Tibial nerve (tissue), 4 donors: ENCODE measurements around the gene SCARF1. TPM values are rescaled to one million over a fixed set of nuclear protein-coding genes. Genes with fewer than 3 reads are reported as not detected.

Experiments used
- DNase-seq, 2 donors: peaks; one replicate each; pipeline ENCODE4 v3.0.0-alpha.2; 2019; ENCODE audit warnings: low spot score in 2 of 2
- H3K27ac ChIP-seq, 4 donors: fragments of 200-600 bp; sonication (generic) in 3 of 4; one replicate each; pipeline ENCODE4 v1.5.1; 2017 to 2019; ENCODE audit warnings: mild to moderate bottlenecking in 1 of 4
- H3K27me3 ChIP-seq, 2 donors: fragments of 200-600 bp; sonication (generic) in 1 of 2; one replicate each; pipeline versions ENCODE4 v1.5.1 to v1.6.0; 2017 to 2019
- H3K36me3 ChIP-seq, 3 donors: fragments of 200-600 bp; sonication (generic); one replicate each; pipeline ENCODE4 v1.5.1; 2018 to 2019
- H3K4me1 ChIP-seq, 4 donors: fragments of 200-600 bp; sonication (generic) in 3 of 4; one replicate each; pipeline ENCODE4 v1.5.1; 2017 to 2019
- H3K4me3 ChIP-seq, 4 donors: fragments of 200-600 bp; sonication (generic) in 3 of 4; one replicate each; pipeline ENCODE4 v1.5.1; 2017 to 2019; ENCODE audit warnings: mild to moderate bottlenecking in 1 of 4, moderate library complexity in 1 of 4
- H3K9me3 ChIP-seq, 4 donors: fragments of 200-600 bp; sonication (generic) in 3 of 4; one replicate each; pipeline ENCODE4 v1.5.1; 2017 to 2019
- EP300 ChIP-seq, 2 donors: sonication (generic); formaldehyde crosslinking; IDR thresholded peaks; one replicate each; pipeline ENCODE4 v1.6.1; 2017; ENCODE audit warnings: antibody characterized with exemption in 2 of 2, mild to moderate bottlenecking in 1 of 2
- POLR2A ChIP-seq, 2 donors: fragments of 450-650 bp; IDR thresholded peaks; one replicate each; pipeline ENCODE4 v1.6.1; 2017; ENCODE audit warnings: antibody characterized with exemption in 2 of 2, mild to moderate bottlenecking in 2 of 2, moderate library complexity in 2 of 2
- WGBS, 2 donors: methylation state at CpG; one replicate each; pipeline ENCODE4 v1.1.5; 2018; 5-methylcytosine and 5-hydroxymethylcytosine counted together
- total RNA-seq, 4 donors: library from RNA; depleted of rRNA; stranded (reverse); fragments of >200 nt; gene quantifications; one replicate each; pipeline ENCODE4 v1.1.0, GENCODE V29; 2016
- TF ChIP-seq, protein P1 (sequence below), 5 experiments: fragments of 200-600 bp in 3 of 5; fragments of 450-650 bp in 2 of 5; sonication (generic) in 3 of 5; IDR thresholded peaks; one replicate each; pipeline ENCODE4 v1.5.1; 2016 to 2019; ENCODE audit warnings: antibody characterized with exemption in 5 of 5, mild to moderate bottlenecking in 3 of 5, moderate library complexity in 2 of 5

Gene SCARF1
- total RNA-seq, 4 donors from 2014 or later: 7.1 to 30.6 (median 21.7) TPM

DNA sequence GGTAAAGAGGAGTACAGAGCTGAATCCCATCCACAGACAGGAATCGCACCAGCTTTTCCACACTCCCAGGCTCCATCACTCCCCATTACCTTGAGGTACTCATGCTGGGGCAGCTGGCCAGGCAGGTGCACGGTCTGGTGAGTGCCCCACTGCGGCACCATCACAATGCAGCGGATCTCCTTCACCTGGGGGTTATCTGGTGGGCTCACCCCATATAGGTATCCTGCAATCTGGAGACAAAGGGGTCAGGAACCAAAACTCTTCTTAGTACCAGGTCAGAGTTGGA, 6.0 kb upstream of the SCARF1 start:
- 83 to 89% methylated on average over 4 of the region's 4 CpGs for WGBS, 2 donors
- Histone ChIP-seq H3K4me3 (no peak overlapping the region), H3K36me3 (peaks cover 9 to 62% (median 56%) of the 10 kb centered on the region in 3 donors), H3K27me3 (no peaks in the 10 kb centered on the region), H3K4me1 (peaks cover 0 to 38% (median 24%) of the 10 kb centered on the region in 4 donors), H3K27ac (no peak overlapping the region), H3K9me3 (no peaks in the 10 kb centered on the region)
- TF ChIP-seq, protein P1, sequence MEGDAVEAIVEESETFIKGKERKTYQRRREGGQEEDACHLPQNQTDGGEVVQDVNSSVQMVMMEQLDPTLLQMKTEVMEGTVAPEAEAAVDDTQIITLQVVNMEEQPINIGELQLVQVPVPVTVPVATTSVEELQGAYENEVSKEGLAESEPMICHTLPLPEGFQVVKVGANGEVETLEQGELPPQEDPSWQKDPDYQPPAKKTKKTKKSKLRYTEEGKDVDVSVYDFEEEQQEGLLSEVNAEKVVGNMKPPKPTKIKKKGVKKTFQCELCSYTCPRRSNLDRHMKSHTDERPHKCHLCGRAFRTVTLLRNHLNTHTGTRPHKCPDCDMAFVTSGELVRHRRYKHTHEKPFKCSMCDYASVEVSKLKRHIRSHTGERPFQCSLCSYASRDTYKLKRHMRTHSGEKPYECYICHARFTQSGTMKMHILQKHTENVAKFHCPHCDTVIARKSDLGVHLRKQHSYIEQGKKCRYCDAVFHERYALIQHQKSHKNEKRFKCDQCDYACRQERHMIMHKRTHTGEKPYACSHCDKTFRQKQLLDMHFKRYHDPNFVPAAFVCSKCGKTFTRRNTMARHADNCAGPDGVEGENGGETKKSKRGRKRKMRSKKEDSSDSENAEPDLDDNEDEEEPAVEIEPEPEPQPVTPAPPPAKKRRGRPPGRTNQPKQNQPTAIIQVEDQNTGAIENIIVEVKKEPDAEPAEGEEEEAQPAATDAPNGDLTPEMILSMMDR (IDR thresholded peaks at IDR 0.05): no peak
- TF ChIP-seq EP300 (IDR thresholded peaks at IDR 0.05) (no peak), POLR2A (IDR thresholded peaks at IDR 0.05) (no peak)
- no peak for DNase-seq

DNA sequence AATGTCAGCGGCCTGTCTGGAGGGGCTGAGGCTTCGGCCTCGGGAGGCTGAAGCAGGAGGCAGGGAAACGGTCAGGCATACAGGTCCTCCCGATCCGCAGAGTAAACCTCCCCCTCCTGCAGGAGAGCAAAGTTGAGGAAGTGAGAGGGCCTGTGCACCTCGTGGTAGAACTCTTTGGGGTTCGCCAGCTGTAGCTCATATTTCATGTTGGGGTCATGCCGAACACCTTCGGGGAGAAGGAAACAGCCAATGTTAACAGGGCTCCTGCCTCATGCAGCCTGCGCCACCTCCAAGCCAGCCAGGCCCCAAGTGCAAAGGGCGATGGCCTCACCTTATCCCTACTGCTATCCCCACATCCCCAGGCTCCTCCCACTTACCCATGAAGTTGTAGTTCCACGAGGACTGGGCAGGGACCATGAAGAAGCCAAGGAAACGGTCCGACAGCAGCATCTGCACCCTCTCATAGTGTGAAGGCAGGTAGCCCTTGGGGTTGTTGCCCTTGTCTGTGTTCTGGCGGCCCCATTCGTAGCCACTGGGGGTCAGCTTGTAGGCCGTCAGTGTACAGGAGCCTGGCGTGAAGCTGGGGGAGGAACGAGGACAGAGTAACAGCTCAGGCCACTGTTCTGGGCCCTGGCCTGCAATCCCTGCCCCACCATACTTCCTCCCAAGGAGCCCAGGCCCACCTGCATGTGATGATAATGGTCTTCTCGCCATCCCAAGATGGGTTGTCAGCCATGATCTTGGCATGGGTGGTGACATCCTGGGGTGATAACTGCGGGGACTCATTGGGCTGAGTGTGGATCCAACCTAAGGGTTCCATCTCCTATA, 5.4 kb upstream of the SCARF1 start:
- Histone ChIP-seq H3K4me3 (no peak overlapping the region), H3K4me1 (peaks cover 0 to 42% (median 24%) of the 10 kb centered on the region in 4 donors), H3K27ac (peak overlapping the region; percentile 70 to 99 (median 98)), H3K9me3 (no peaks in the 10 kb centered on the region), H3K27me3 (no peaks in the 10 kb centered on the region), H3K36me3 (peaks cover 4 to 56% (median 51%) of the 10 kb centered on the region in 3 donors)
- DNase-seq: no peak
- no peak for TF ChIP-seq EP300 (IDR thresholded peaks at IDR 0.05)
- TF ChIP-seq, protein P1 (IDR thresholded peaks at IDR 0.05): no peak
- 72 to 75% methylated on average over 13 to 22 of the region's 22 CpGs for WGBS, 2 donors

DNA sequence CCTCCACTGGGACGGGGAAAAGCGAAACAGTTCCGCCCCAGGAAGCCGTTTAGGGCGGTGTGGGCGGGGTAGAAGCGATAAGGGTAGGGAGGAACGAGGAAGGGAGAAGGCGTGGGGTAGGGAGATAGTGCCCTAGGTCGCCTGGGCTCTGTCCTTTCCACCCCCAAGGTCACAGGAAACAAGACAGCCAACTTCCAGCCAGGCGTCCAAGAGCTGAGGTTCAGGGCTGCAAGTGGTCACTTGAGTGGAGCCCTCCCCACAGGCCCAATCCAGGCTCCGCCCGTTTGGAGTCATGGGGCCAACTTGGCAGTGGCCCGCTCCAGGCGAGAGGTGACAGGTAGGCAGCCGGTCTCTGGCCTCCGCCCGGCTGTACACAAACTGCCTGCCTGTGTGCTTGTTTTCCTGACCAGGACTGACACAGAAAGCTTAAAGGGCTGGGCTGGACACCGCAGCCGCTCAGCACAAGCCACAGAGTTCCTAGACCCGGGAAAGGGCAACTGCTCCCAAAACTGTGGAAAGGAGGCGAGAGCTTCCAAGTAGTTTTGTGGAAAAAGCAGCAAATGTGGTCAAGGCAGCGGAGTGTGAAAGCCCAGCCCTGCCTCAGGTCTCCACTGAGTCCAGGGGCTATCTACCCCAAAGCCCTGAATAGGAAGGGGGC, 4.4 kb upstream of the SCARF1 start, which contains the start of gene RILP:
RILP (minus strand) TSS at position 23 of the 658 bp plus-strand sequence. CDS start 62 bp downstream, outside the sequence.
- H3K27ac ChIP-seq: peak within 1 kb of the TSS; percentile 73 to 99 (median 98)
- peak; percentile 48 to 53 for DNase-seq
- H3K9me3 ChIP-seq: no peaks in the 10 kb centered on the region
- H3K4me3 ChIP-seq: peak within 1 kb of the TSS; percentile 47 to 92 (median 82)
- TF ChIP-seq POLR2A (IDR thresholded peaks at IDR 0.05): no peak
- TF ChIP-seq, protein P1 (IDR thresholded peaks at IDR 0.05): no peak
- no peak for TF ChIP-seq EP300 (IDR thresholded peaks at IDR 0.05)
- WGBS, 2 donors: 18 to 22% methylated on average over 21 to 22 of the region's 23 CpGs
- peaks cover 0 to 52% (median 24%) of the 10 kb centered on the region in 4 donors for H3K4me1 ChIP-seq
- H3K36me3 ChIP-seq: peaks cover 3 to 46% (median 41%) of the 10 kb centered on the region in 3 donors
- H3K27me3 ChIP-seq: no peaks in the 10 kb centered on the region

DNA sequence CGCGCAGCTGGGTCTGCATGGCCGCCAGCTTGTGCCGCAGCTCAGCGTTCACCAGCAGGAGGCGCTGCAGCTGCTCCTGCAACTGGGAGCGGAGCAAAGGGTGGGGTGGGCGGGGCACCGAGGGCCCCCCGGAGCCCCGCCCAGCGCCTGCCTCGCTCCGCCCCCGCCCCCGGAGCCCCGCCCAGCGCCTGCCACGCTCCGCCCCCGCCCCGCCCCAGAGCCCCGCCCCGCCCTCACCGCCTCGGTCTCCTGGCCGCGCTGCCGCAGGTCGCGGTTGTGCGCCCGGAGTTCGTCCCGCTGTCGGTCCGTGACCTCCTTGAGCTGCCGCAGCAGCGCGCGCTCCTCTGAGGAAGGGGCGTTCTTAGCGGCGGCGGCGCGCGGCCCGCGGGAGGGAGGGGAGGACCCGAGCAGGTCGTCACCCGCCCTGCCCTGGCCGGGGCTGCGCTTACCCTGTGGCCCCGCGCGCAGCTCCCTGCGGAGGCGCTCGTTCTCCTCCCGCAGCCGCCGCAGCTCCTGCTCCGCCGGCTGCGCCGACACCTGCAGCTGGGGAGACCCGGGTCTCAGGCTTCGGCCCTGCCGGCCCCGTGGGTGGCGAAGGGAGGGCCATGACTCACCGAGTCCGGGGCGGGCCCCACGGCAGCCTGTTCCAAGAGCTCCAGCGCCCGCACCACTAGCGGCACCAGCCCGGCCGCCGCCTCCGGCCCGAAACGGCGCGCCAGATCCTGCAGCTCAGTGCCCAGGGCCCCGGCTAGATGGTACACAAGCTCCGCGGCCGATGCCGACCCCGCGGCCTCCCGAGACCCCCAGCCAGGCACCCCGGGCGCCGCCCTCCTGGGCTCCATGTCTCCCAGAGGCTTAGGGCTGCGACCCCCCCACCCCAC, 3.7 kb upstream of the SCARF1 start:
- WGBS, 2 donors: 0% methylated on average over 37 to 44 of the region's 100 CpGs

More for the DNA sequence above, 3.7 kb upstream of the SCARF1 start:
- peak in 1 of 2 donors; percentile 64 for TF ChIP-seq EP300 (IDR thresholded peaks at IDR 0.05)
- peak in 1 of 2 donors; percentile 59 for TF ChIP-seq POLR2A (IDR thresholded peaks at IDR 0.05)
- TF ChIP-seq, protein P1 (IDR thresholded peaks at IDR 0.05): peak; percentile 10 to 100 (median 99)
- Histone ChIP-seq H3K36me3 (peaks cover 3 to 39% (median 33%) of the 10 kb centered on the region in 3 donors), H3K4me3 (peak overlapping the region; percentile 47 to 92 (median 82)), H3K4me1 (peaks cover 0 to 60% (median 26%) of the 10 kb centered on the region in 4 donors), H3K27me3 (no peaks in the 10 kb centered on the region), H3K9me3 (no peaks in the 10 kb centered on the region), H3K27ac (peak overlapping the region; percentile 73 to 99 (median 98))
- DNase-seq: peak; percentile 90 to 92
